ENCODE measurements around the gene TST.

TST gene

GRCh38 chr22:36968249-36968964 lies 50.8 kb downstream of the TST start:
- Histone ChIP-seq H3K4me2 (no peak overlapping the region), H4K20me1 (ENCODE audit: insufficient read depth) (no peaks in the 10 kb centered on the region), H3K4me1 (ENCODE audit: low read depth, poor library complexity, severe bottlenecking) (no peaks in the 10 kb centered on the region), H3K4me3 (IDR thresholded peaks at IDR 0.05; ENCODE audit: insufficient read depth, low read depth, low read length) (no peak overlapping the region), H3K27ac (no peak overlapping the region), H3K27me3 (ENCODE audit: insufficient read depth, low read depth) (peaks cover 40% of the 10 kb centered on the region; the same call in 1 of the 2 replicates), H2AFZ (ENCODE audit: low read depth) (no peak overlapping the region), H3K9ac (no peak overlapping the region), H3K79me2 (ENCODE audit: insufficient read depth, low read depth) (no peaks in the 10 kb centered on the region), H3K36me3 (ENCODE audit: insufficient read depth) (no peaks in the 10 kb centered on the region)
- no peak for TF ChIP-seq CTCF (conservative IDR thresholded peaks at IDR 0.05; ENCODE audit: low read depth, low read length)

- no peak for TF ChIP-seq CTCF (conservative IDR thresholded peaks at IDR 0.05; ENCODE audit: low read depth, low read length)
- no peaks in the 10 kb centered on the region for H4K20me1 ChIP-seq (ENCODE audit: insufficient read depth)
- H3K36me3 ChIP-seq (ENCODE audit: insufficient read depth) = no peaks in the 10 kb centered on the region
- no peak overlapping the region for H2AFZ ChIP-seq (ENCODE audit: low read depth)
- H3K4me3 ChIP-seq (IDR thresholded peaks at IDR 0.05; ENCODE audit: insufficient read depth, low read depth, low read length) = no peak overlapping the region
- no peaks in the 10 kb centered on the region for H3K79me2 ChIP-seq (ENCODE audit: insufficient read depth, low read depth)
- peaks cover 46% of the 10 kb centered on the region; the same call in 1 of the 2 replicates for H3K27me3 ChIP-seq (ENCODE audit: insufficient read depth, low read depth)
- H3K4me1 ChIP-seq (ENCODE audit: low read depth, poor library complexity, severe bottlenecking) = no peaks in the 10 kb centered on the region
- no peak overlapping the region for H3K4me2 ChIP-seq
- H3K27ac ChIP-seq = no peak overlapping the region
- no peak overlapping the region for H3K9ac ChIP-seq
Measured at GRCh38 chr22:36966851-36967540, 52.3 kb downstream of the TST start.

- Histone ChIP-seq H3K27ac (no peak overlapping the region), H3K79me2 (ENCODE audit: insufficient read depth, low read depth) (no peaks in the 10 kb centered on the region), H3K4me3 (IDR thresholded peaks at IDR 0.05; ENCODE audit: insufficient read depth, low read depth, low read length) (no peak overlapping the region), H3K4me2 (no peak overlapping the region), H3K9ac (no peak overlapping the region), H2AFZ (ENCODE audit: low read depth) (no peak overlapping the region), H4K20me1 (ENCODE audit: insufficient read depth) (no peaks in the 10 kb centered on the region), H3K27me3 (ENCODE audit: insufficient read depth, low read depth) (peaks cover 47% of the 10 kb centered on the region; the same call in 1 of the 2 replicates), H3K36me3 (ENCODE audit: insufficient read depth) (no peaks in the 10 kb centered on the region), H3K4me1 (ENCODE audit: low read depth, poor library complexity, severe bottlenecking) (no peaks in the 10 kb centered on the region)
- no peak for TF ChIP-seq CTCF (conservative IDR thresholded peaks at IDR 0.05; ENCODE audit: low read depth, low read length)
Measured at GRCh38 chr22:36965696-36966095, 53.6 kb downstream of the TST start.

- H3K4me2 ChIP-seq = no peak overlapping the region
- TF ChIP-seq CTCF (conservative IDR thresholded peaks at IDR 0.05; ENCODE audit: low read depth, low read length) = no peak
Measured at GRCh38 chr22:36964106-36964505, 55.1 kb downstream of the TST start.

More at GRCh38 chr22:36964106-36964505, 55.1 kb downstream of the TST start:
- Histone ChIP-seq H3K9ac (no peak overlapping the region), H2AFZ (ENCODE audit: low read depth) (no peak overlapping the region), H3K4me1 (ENCODE audit: low read depth, poor library complexity, severe bottlenecking) (no peaks in the 10 kb centered on the region), H4K20me1 (ENCODE audit: insufficient read depth) (no peaks in the 10 kb centered on the region), H3K36me3 (ENCODE audit: insufficient read depth) (no peaks in the 10 kb centered on the region), H3K27ac (no peak overlapping the region), H3K4me3 (IDR thresholded peaks at IDR 0.05; ENCODE audit: insufficient read depth, low read depth, low read length) (no peak overlapping the region), H3K27me3 (ENCODE audit: insufficient read depth, low read depth) (peaks cover 40% of the 10 kb centered on the region; the same call in 1 of the 2 replicates), H3K79me2 (ENCODE audit: insufficient read depth, low read depth) (no peaks in the 10 kb centered on the region)
